K562 (cell line): ENCODE measurements around the gene ERC2. TPM values are rescaled to one million over a fixed set of nuclear protein-coding genes. Genes with fewer than 3 reads are reported as not detected.

Experiments
- ATAC-seq: fragments of 200-7000 bp; cut with Tn5 transposase; 3 replicates; pipeline ENCODE4 v1.9.1; 2020; ENCODE audit warnings: moderate library complexity
- BruUV-seq: library from RNA; stranded (reverse); fragments of 400-500 nt; replicated peaks from 2 replicates; lab custom pipeline; 2021; lab: Mats Ljungman, UMichigan
- CTCF ChIA-PET: fragments of 300-600 bp; formaldehyde crosslinking; extraction: SDS; loops from one replicate; lab custom pipeline; 2021; ENCODE audit warnings: low intra/inter-chr PET ratio; lab: Yijun Ruan, JAX
- POLR2A ChIA-PET: fragments of 300-600, 350-650 bp; sonication (Branson Sonifier 250); formaldehyde crosslinking; extraction: SDS; loops from one replicate; lab custom pipeline; 2021; ENCODE audit warnings: antibody characterized with exemption, inconsistent platforms; lab: Yijun Ruan, JAX
- DNase-seq, 4 experiments: peaks; one replicate each; pipeline versions ENCODE4 v3.0.0 to v3.0.0-alpha.2; 2011 to 2018; ENCODE audit warnings: low spot score in 3 of 4, mixed read lengths in 3 of 4; ENCODE audit errors: extremely low read depth in 1 of 4
- FAIRE-seq: peaks from 2 replicates; lab custom pipeline; 2011; peaks lifted over from hg19 to GRCh38; lab: Jason Lieb, UNC
- H2AFZ ChIP-seq: 2 replicates; pipeline ENCODE4 v1.6.0; 2011; ENCODE audit warnings: low read depth, low read length, control low read depth, inconsistent platforms
- H3K27ac ChIP-seq: fragments of 200-600 bp; 3 replicates; pipeline ENCODE4 v1.8.0; 2011; ENCODE audit warnings: low read depth, mild to moderate bottlenecking, control low read depth, inconsistent platforms, low read length, moderate library complexity, mixed read lengths; ENCODE audit errors: extremely low read depth
- H3K27me3 ChIP-seq, 2 experiments: fragments of 300-600 bp in 1 of 2; 2 replicates in 1 of 2; 3 replicates in 1 of 2; pipeline versions ENCODE4 v1.6.0 to v1.8.0; 2011; ENCODE audit warnings: inconsistent platforms in 2 of 2, low read length in 2 of 2, mild to moderate bottlenecking in 1 of 2, mixed read lengths in 1 of 2, moderate library complexity in 1 of 2; ENCODE audit not compliant: control insufficient read depth in 2 of 2, insufficient read depth in 2 of 2
- H3K36me3 ChIP-seq: fragments of 300-600 bp; 3 replicates; pipeline ENCODE4 v1.8.0; 2011; ENCODE audit warnings: mild to moderate bottlenecking, low read length, inconsistent platforms; ENCODE audit not compliant: control insufficient read depth, insufficient read depth
- H3K4me1 ChIP-seq, 2 experiments: fragments of 200-600 bp in 1 of 2; replicated peaks in 1 of 2; 2 replicates in 1 of 2; 3 replicates in 1 of 2; pipeline versions ENCODE4 v1.5.1 to v1.8.0; 2011; ENCODE audit warnings: inconsistent platforms in 2 of 2, low read length in 2 of 2, mild to moderate bottlenecking in 1 of 2, mixed read lengths in 1 of 2, moderate library complexity in 1 of 2; ENCODE audit not compliant: control insufficient read depth in 2 of 2, insufficient read depth in 2 of 2
- H3K4me2 ChIP-seq: 2 replicates; pipeline ENCODE4 v1.6.1; 2011; ENCODE audit warnings: low read length, control low read depth, inconsistent platforms, mixed read lengths; ENCODE audit not compliant: insufficient read depth
- H3K4me3 ChIP-seq: fragments of 200-600 bp; sonication (generic), shearing (Covaris generic); 2 replicates; pipeline ENCODE4 v1.5.1; 2016; ENCODE audit warnings: control low read depth, inconsistent platforms
- H3K79me2 ChIP-seq: fragments of 200-600 bp; 3 replicates; pipeline ENCODE4 v1.8.0; 2011; ENCODE audit warnings: low read length, inconsistent platforms; ENCODE audit not compliant: control insufficient read depth, insufficient read depth
- H3K9ac ChIP-seq, 2 experiments: 2 replicates each; pipeline versions ENCODE4 v1.6.0 to v1.6.1; 2011; ENCODE audit warnings: low read depth in 2 of 2, low read length in 2 of 2, control low read depth in 1 of 2, inconsistent platforms in 1 of 2, mild to moderate bottlenecking in 1 of 2, mixed read lengths in 1 of 2; ENCODE audit not compliant: insufficient read depth in 1 of 2
- H3K9me1 ChIP-seq: one replicate; pipeline ENCODE4 v1.6.0; 2011; ENCODE audit warnings: inconsistent platforms, mild to moderate bottlenecking, low read length, moderate library complexity; ENCODE audit not compliant: control insufficient read depth, insufficient read depth
- H3K9me3 ChIP-seq: replicated peaks from 2 replicates; pipeline ENCODE4 v1.5.1; 2011; ENCODE audit warnings: low read depth, low read length, inconsistent platforms; ENCODE audit not compliant: control insufficient read depth, insufficient read depth
- H4K20me1 ChIP-seq: replicated peaks from 2 replicates; pipeline ENCODE4 v1.6.1; 2011; ENCODE audit warnings: low read length, inconsistent platforms, mixed read lengths; ENCODE audit not compliant: control insufficient read depth, insufficient read depth
- BMI1 ChIP-seq: fragments of 150-350 bp; IDR thresholded peaks from 2 replicates; pipeline ENCODE4 v1.6.1; 2014; ENCODE audit warnings: low read length
- CCNT2 ChIP-seq: IDR thresholded peaks from 2 replicates; pipeline ENCODE4 v1.6.1; 2011; ENCODE audit warnings: borderline replicate concordance, low read depth, mild to moderate bottlenecking, moderate library complexity, mixed read lengths, low read length; ENCODE audit not compliant: insufficient read length; ENCODE audit errors: extremely low read depth
- ETV1 ChIP-seq: fragments of 450-650 bp; conservative IDR thresholded peaks from 2 replicates; pipeline ENCODE4 v1.6.1; 2016; ENCODE audit warnings: missing genetic modification characterization, control low read depth, low read depth, missing compliant biosample characterization
- HMG20B ChIP-seq: fragments of 250-450 bp; sonication (Bioruptor Pico); IDR thresholded peaks from 2 replicates; pipeline ENCODE4 v1.5.0; 2021; ENCODE audit warnings: mild to moderate bottlenecking
- NBN ChIP-seq: fragments of 450-650 bp; IDR thresholded peaks from 2 replicates; pipeline ENCODE4 v1.6.1; 2016; ENCODE audit warnings: low read depth, mild to moderate bottlenecking
- NFATC3 ChIP-seq: fragments of 450-650 bp; IDR thresholded peaks from 2 replicates; pipeline ENCODE4 v1.6.1; 2017; ENCODE audit warnings: mild to moderate bottlenecking
- OTX1 ChIP-seq: fragments of 450-650 bp; formaldehyde crosslinking; IDR thresholded peaks from 2 replicates; pipeline ENCODE4 v1.4.0; 2022; ENCODE audit warnings: mild to moderate bottlenecking
- RCOR1 ChIP-seq, 2 experiments: IDR thresholded peaks; 2 replicates each; pipeline ENCODE4 v1.6.1; 2012; ENCODE audit warnings: low read depth in 2 of 2, low read length in 2 of 2, borderline replicate concordance in 1 of 2, improper control_type of control experiment in 1 of 2
- SLC30A9 ChIP-seq: fragments of 250-450 bp; sonication (Bioruptor Pico); IDR thresholded peaks from 2 replicates; pipeline ENCODE4 v1.8.0; 2022; ENCODE audit warnings: mild to moderate bottlenecking, moderate library complexity
- TAF7 ChIP-seq: fragments of 450-650 bp; IDR thresholded peaks from 2 replicates; pipeline ENCODE4 v1.6.1; 2016; ENCODE audit warnings: missing genetic modification characterization, missing compliant biosample characterization
- ZNF436 ChIP-seq: fragments of 250-450, 450-650 bp; sonication (Bioruptor Pico); formaldehyde crosslinking; IDR thresholded peaks from 2 replicates; pipeline ENCODE4 v1.7.0; 2020; ENCODE audit warnings: mild to moderate bottlenecking
- WGBS: fragments of 100-300 bp; shearing (Covaris generic); methylation state at CpG from one replicate; pipeline ENCODE4 v1.1.6; 2016; ENCODE audit warnings: low coverage, mixed read lengths; ENCODE audit not compliant: insufficient coverage; ENCODE audit errors: missing lambda C conversion rate; 5-methylcytosine and 5-hydroxymethylcytosine counted together
- in situ Hi-C: fragments of 300-500 bp; cut with MboI; formaldehyde crosslinking; loops from 4 replicates; pipeline ENCODE4 v1.15.0; 2018; ENCODE audit warnings: inconsistent platforms, mixed read lengths
- intact Hi-C: fragments of 100-400 bp; cut with micrococcal nuclease; formaldehyde crosslinking; loops from 2 replicates; pipeline ENCODE4 v1.14.2; 2022
- polyA plus RNA-seq, 8 experiments: library from polyadenylated mRNA; depleted of rRNA in 4 of 8; stranded (reverse) in 5 of 8; unstranded in 3 of 8; fragments of >200 nt; fragmentation: Nextera tagmentation in 2 of 8; fragmentation: Illumina TruSeq in 1 of 8; extraction: Ambion mirVana in 2 of 8; extraction: Trizol in 1 of 8; gene quantifications; 2 replicates each; pipeline versions ENCODE4 v1.2.1 to v1.2.3, GENCODE V29; 2011 to 2014; ENCODE audit warnings: inconsistent platforms in 1 of 8, missing spikeins in 1 of 8
- total RNA-seq, 7 experiments: library from RNA; depleted of rRNA in 6 of 7; stranded (reverse); fragments of >200 nt in 6 of 7; fragmentation: Illumina TruSeq in 2 of 7; extraction: Trizol in 2 of 7; gene quantifications; 2 replicates each; pipeline versions ENCODE4 v1.2.1 to v1.2.3, GENCODE V29; 2011 to 2021; ENCODE audit warnings: low replicate concordance in 1 of 7
- TF ChIP-seq, protein P1 (sequence below): sonication (generic); formaldehyde crosslinking; IDR thresholded peaks from 2 replicates; pipeline ENCODE4 v1.8.1; 2023; ENCODE audit warnings: missing genetic modification reagents, mild to moderate bottlenecking, borderline replicate concordance

Gene ERC2
- total and polyA plus RNA-seq, 9 of the 15 experiments (the other 6 are each of a cell fraction or from before 2014, with no cell fraction given): 0.04 to 0.18 (median 0.07) TPM; not detected in 2

DNA sequence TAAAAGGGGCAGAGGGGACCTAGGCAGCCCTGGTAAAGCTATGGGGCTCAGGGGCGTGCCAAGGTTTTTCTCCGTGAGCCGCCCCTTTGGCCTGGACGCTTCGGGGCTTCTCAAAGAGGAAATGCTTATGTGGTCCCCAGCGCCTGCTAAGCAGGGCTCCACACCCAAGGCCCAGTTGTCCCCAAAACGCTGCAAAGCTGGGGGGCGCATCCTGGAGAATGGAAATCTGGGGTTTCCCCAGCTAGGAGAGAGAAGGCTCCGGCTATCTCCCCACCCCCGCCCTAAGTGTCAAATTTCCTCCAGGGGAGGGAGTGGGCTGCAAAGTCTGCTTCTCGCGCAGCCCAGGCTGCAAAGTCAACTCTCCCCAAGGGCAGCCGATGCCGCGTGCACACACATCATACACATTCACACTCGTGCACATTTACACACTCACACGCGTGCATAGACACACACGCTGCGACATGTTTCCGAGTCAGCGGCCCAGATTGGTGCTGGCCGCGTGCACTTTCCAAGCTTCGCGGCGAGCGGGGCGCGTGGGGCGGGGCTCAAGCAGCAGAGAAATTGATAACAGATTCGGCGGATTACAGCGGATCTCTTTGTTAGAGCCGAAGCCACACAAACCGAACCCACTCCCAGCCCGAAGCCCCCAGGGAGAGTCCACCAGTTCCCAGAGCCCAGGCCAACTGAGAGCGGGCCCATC, 985.6 kb downstream of the ERC2 start:
- DNase-seq (no peak), FAIRE-seq (no peak), ATAC-seq (no peak)
- intact Hi-C loops: loop anchor here (10.0 kb wide), 1 partner anchor 262 kb away; no protein-coding TSS in a partner anchor
- WGBS: 2% methylated on average over 21 of the region's 38 CpGs
- Histone ChIP-seq H3K4me3 (no peak overlapping the region), H3K4me2 (no peak overlapping the region), H3K27me3 (peaks cover 2 to 47% of the 10 kb centered on the region in 2 experiments; a peak in 3 of 5 replicates), H3K79me2 (no peaks in the 10 kb centered on the region), H3K27ac (no peak overlapping the region), H3K9me3 (no peaks in the 10 kb centered on the region), H3K36me3 (no peaks in the 10 kb centered on the region), H3K9ac (no peak overlapping the region), H3K9me1 (no peaks in the 10 kb centered on the region), H2AFZ (no peak overlapping the region), H4K20me1 (no peaks in the 10 kb centered on the region), H3K4me1 (peaks cover 0 to 3% of the 10 kb centered on the region in 2 experiments; a peak in 1 of 5 replicates)
- in situ Hi-C loops: no loop called here
- CTCF ChIA-PET: no interaction called here
- POLR2A ChIA-PET: no interaction called here
- BruUV-seq: no TSS peak
- TF ChIP-seq, protein P1, sequence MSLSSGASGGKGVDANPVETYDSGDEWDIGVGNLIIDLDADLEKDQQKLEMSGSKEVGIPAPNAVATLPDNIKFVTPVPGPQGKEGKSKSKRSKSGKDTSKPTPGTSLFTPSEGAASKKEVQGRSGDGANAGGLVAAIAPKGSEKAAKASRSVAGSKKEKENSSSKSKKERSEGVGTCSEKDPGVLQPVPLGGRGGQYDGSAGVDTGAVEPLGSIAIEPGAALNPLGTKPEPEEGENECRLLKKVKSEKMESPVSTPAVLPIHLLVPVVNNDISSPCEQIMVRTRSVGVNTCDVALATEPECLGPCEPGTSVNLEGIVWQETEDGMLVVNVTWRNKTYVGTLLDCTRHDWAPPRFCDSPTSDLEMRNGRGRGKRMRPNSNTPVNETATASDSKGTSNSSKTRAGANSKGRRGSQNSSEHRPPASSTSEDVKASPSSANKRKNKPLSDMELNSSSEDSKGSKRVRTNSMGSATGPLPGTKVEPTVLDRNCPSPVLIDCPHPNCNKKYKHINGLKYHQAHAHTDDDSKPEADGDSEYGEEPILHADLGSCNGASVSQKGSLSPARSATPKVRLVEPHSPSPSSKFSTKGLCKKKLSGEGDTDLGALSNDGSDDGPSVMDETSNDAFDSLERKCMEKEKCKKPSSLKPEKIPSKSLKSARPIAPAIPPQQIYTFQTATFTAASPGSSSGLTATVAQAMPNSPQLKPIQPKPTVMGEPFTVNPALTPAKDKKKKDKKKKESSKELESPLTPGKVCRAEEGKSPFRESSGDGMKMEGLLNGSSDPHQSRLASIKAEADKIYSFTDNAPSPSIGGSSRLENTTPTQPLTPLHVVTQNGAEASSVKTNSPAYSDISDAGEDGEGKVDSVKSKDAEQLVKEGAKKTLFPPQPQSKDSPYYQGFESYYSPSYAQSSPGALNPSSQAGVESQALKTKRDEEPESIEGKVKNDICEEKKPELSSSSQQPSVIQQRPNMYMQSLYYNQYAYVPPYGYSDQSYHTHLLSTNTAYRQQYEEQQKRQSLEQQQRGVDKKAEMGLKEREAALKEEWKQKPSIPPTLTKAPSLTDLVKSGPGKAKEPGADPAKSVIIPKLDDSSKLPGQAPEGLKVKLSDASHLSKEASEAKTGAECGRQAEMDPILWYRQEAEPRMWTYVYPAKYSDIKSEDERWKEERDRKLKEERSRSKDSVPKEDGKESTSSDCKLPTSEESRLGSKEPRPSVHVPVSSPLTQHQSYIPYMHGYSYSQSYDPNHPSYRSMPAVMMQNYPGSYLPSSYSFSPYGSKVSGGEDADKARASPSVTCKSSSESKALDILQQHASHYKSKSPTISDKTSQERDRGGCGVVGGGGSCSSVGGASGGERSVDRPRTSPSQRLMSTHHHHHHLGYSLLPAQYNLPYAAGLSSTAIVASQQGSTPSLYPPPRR (CRISPR knock-in tag): no peak
- TF ChIP-seq ZNF436 (CRISPR knock-in tag) (no peak), BMI1 (no peak), TAF7 (tag) (no peak), NBN (no peak), HMG20B (CRISPR knock-in tag) (no peak), CCNT2 (no peak), SLC30A9 (no peak), OTX1 (CRISPR knock-in tag) (no peak), ETV1 (tag) (no peak), RCOR1 (IDR thresholded peaks at IDR 0.05; ENCODE audit: borderline replicate concordance in 1 of 2, low read depth in 2 of 2, low read length in 2 of 2) (no peak), NFATC3 (no peak)
